ENCODE measurements around the gene PGLYRP1. TPM values are rescaled to one million over a fixed set of nuclear protein-coding genes. Genes with fewer than 3 reads are reported as not detected.

PGLYRP1 gene
- total RNA-seq, 1 donor from 2014 or later = not detected

DNA sequence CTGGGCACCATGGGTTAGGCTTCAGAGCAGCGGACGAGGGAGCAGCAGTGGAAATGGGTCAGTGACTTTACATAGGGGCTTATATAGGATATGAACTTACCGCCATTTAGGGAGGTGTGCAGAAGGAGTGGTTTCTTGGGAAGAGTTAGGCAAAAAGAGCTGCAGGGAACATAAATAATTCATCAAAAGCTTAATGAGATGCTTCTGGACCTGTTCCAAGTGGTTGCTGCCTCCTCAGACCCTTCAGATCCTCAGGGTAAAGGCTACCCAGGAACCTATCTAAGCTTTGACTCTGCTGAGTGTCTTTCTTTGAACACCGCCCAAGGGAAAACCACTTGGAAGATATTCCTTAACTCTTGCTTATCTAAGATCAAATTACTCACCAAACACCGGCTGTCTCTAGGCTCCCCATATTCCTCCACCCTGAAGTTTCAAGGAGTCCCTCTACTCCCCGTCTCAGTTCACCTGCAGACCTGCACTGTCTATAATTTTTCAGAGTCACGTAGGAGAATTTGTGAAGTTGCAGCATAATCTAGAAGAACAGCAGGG is 18.2 kb upstream of the PGLYRP1 start, which contains the start of gene IGFL4:
TSS of gene IGFL4 (minus strand) at position 51 of the 549 bp plus-strand sequence. CDS start at position 11, 40 bp downstream.
- Histone ChIP-seq H3K27me3 (no peaks in the 10 kb centered on the region), H3K36me3 (no peaks in the 10 kb centered on the region), H3K27ac (no peak within 1 kb of the TSS), H3K4me3 (no peak within 1 kb of the TSS), H3K4me1 (no peaks in the 10 kb centered on the region), H3K9me3 (no peaks in the 10 kb centered on the region)
- DNase-seq (ENCODE audit: extremely low spot score in 2 of 2) = no peak
- TF ChIP-seq POLR2AphosphoS5 (IDR thresholded peaks at IDR 0.05; ENCODE audit: insufficient read depth in 1 of 2, low read depth in 1 of 2) (no peak), POLR2A (IDR thresholded peaks at IDR 0.05) (no peak)
- TF ChIP-seq, protein P1, sequence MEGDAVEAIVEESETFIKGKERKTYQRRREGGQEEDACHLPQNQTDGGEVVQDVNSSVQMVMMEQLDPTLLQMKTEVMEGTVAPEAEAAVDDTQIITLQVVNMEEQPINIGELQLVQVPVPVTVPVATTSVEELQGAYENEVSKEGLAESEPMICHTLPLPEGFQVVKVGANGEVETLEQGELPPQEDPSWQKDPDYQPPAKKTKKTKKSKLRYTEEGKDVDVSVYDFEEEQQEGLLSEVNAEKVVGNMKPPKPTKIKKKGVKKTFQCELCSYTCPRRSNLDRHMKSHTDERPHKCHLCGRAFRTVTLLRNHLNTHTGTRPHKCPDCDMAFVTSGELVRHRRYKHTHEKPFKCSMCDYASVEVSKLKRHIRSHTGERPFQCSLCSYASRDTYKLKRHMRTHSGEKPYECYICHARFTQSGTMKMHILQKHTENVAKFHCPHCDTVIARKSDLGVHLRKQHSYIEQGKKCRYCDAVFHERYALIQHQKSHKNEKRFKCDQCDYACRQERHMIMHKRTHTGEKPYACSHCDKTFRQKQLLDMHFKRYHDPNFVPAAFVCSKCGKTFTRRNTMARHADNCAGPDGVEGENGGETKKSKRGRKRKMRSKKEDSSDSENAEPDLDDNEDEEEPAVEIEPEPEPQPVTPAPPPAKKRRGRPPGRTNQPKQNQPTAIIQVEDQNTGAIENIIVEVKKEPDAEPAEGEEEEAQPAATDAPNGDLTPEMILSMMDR (IDR thresholded peaks at IDR 0.05) = no peak
- intact Hi-C loops (cut with DNase I) = no loop called here

GRCh38 chr19:46040125-46040524 is 17.3 kb upstream of the PGLYRP1 start:
- Histone ChIP-seq H3K27ac (no peak overlapping the region), H3K4me1 (no peaks in the 10 kb centered on the region), H3K27me3 (no peaks in the 10 kb centered on the region), H3K9me3 (no peaks in the 10 kb centered on the region), H3K36me3 (no peaks in the 10 kb centered on the region), H3K4me3 (no peak overlapping the region)
- intact Hi-C loops (cut with DNase I) = no loop called here
- DNase-seq (ENCODE audit: extremely low spot score in 2 of 2) = no peak
- TF ChIP-seq POLR2A (IDR thresholded peaks at IDR 0.05) = no peak
- TF ChIP-seq, protein P1 (IDR thresholded peaks at IDR 0.05) = no peak
- TF ChIP-seq POLR2AphosphoS5 (IDR thresholded peaks at IDR 0.05; ENCODE audit: insufficient read depth in 1 of 2, low read depth in 1 of 2) = no peak

DNA sequence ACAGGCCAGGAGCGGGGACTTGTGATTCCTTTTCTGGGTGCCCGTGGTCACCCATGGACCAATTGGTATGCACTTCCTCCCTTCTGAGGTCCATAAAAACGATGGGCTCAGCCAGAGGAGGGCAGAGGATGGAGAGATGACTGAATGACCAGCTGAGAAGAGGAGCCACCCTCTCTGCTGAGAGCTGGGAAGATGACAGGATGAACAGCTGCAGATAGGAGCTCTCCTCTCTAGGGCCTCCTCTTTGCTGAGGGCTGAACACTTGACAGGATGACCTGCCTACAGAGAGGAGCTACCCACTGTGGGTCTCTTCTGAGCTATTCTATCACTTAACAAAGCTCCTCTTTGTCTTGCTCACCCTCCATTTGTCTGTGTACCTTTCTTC is 13.9 kb upstream of the PGLYRP1 start:
- Histone ChIP-seq H3K27me3 (no peaks in the 10 kb centered on the region), H3K4me1 (no peaks in the 10 kb centered on the region), H3K27ac (no peak overlapping the region), H3K36me3 (no peaks in the 10 kb centered on the region), H3K4me3 (no peak overlapping the region), H3K9me3 (no peaks in the 10 kb centered on the region)
- TF ChIP-seq POLR2AphosphoS5 (IDR thresholded peaks at IDR 0.05; ENCODE audit: insufficient read depth in 1 of 2, low read depth in 1 of 2) (no peak), POLR2A (IDR thresholded peaks at IDR 0.05) (no peak)
- TF ChIP-seq, protein P1 (IDR thresholded peaks at IDR 0.05) = no peak
- intact Hi-C loops (cut with DNase I) = no loop called here
- DNase-seq (ENCODE audit: extremely low spot score in 2 of 2) = no peak

DNA sequence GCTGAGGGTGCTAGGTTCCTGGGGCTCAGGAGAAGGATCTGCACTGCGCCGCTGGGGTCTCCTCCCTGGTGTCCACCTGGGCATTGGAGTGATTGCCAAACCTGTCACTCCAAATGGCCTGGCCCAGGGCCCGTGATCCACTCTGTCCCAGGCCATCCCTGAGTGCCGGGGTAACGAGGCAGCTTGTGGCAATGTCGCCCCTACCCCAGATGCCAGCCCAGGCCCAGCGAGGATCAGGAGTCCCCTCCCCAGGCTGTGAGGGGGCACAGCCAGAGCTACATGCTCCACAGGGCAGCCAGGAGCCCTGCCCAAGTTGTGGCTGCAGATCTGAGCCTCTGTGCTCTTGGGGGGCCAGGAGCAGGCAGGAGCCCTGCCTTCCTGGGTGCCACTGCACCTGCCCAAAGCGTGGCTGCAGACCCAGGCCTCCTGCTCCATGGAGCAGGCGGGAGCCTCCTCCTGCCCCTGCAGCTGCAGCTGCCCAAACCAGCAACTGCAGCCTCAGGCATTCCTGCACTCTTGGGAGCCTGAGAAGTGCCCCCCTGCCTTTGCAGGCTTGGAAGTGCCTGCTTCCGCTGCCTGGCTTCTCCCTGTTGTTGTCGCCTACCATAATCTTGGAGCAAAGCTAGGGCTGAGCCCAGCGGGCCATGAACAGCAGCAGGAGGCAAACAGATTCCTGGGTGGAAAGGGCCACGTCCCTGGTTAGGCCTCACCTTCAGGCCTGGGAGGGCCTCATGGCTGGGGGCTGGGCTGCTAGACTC is 13.3 kb upstream of the PGLYRP1 start:
- intact Hi-C loops (cut with DNase I) = no loop called here

DNA sequence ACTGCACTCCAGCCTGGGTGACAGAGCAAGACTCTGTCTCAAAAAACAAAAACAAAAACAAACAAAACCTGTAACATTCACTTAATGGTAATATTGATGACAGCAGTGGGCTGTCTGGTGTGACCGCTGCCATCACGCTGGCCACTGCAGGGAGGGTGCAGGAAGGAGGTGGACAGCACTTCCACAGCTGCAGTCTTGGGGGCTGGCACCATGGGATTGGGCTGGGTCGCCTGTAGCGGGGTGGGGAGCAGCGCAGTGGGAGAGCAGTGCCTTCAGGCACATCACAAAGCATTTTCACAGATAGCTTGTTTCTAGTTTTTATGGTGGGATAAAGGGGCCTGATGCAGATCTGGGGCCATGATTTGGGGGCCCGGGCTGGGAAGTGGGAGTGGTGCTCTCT is 12.7 kb upstream of the PGLYRP1 start:
- no peaks in the 10 kb centered on the region for H3K27me3 ChIP-seq
- no peak for DNase-seq (ENCODE audit: extremely low spot score in 2 of 2)
- TF ChIP-seq POLR2A (IDR thresholded peaks at IDR 0.05) = no peak
- TF ChIP-seq, protein P1 (IDR thresholded peaks at IDR 0.05) = no peak
- TF ChIP-seq POLR2AphosphoS5 (IDR thresholded peaks at IDR 0.05; ENCODE audit: insufficient read depth in 1 of 2, low read depth in 1 of 2) = no peak

More for the DNA sequence above, 13.3 kb upstream of the PGLYRP1 start:
- no peak for DNase-seq (ENCODE audit: extremely low spot score in 2 of 2)
- no peak overlapping the region for H3K27ac ChIP-seq
- H3K36me3 ChIP-seq = no peaks in the 10 kb centered on the region
- H3K4me1 ChIP-seq = no peaks in the 10 kb centered on the region
- TF ChIP-seq POLR2A (IDR thresholded peaks at IDR 0.05) = no peak
- H3K9me3 ChIP-seq = no peaks in the 10 kb centered on the region
- no peak overlapping the region for H3K4me3 ChIP-seq
- H3K27me3 ChIP-seq = no peaks in the 10 kb centered on the region

More for the DNA sequence above, 12.7 kb upstream of the PGLYRP1 start:
- Histone ChIP-seq H3K9me3 (no peaks in the 10 kb centered on the region), H3K4me1 (no peaks in the 10 kb centered on the region), H3K4me3 (no peak overlapping the region), H3K27ac (no peak overlapping the region), H3K36me3 (no peaks in the 10 kb centered on the region)
- intact Hi-C loops (cut with DNase I) = no loop called here

Measured in vagina (tissue), 2 donors.